DLD1 (cell line): ENCODE measurements around the gene ITPR1.

Experiments used
- in situ Hi-C: cut with HindIII; loops from 2 replicates; pipeline ENCODE4 v1.10.0; 2017; ENCODE audit warnings: low sequenced_read_pairs

Gene ITPR1

DNA sequence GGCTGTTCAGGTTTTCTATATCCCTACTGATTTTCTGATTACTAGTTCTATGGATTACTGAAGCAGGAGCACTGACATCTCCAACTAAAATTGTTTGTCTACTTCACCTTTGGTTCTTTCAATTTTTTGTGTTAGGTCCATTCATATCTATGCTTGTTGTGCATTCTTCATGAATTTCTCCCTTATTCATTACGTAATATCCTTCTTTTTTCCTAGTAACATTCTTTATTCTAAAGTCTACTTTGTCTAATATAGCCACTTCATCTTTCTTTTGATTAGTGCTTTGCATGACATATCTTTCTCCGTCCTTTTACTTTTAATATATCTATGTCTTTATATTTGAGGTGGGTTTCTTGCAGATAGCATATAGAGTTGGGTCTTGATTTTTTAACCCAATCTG, 369.8 kb downstream of the ITPR1 start:
- in situ Hi-C loops, result no loop called here

DNA sequence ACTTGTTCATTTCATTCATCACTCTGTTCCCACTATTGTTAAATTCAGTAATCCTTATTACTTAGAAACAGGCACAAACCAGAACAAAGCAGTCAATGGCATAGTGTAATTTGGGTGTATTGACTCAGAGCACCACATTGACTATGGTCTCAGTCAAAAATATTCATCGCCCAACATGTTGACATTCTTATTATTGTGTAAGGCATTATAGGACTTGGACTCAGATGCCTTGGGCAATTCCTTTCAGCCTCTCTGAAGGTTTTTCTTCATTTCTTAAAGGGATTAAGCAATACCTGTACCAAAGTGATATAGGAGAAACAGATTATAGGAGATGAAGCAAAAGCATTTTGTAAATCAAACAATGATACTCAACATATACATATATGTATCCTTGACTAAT, 371.4 kb downstream of the ITPR1 start:
- in situ Hi-C loops, result no loop called here

DNA sequence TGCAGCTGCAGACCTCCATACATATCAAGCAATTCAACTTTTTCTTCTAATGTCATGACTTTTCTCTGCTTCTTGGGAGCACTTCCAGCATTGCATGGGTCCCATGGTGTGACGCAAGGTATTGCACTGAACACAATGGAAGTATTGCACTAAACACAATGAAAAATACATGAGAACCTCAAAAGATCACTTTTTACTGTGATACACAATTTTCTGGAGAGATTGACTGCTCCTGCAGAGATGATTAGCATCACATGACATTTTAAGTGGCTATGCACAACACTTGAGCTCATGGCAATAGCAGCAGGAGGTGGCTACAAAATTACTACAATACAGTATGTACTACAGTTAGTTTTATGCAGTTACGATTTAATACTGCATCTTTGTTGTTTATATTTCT, 372.6 kb downstream of the ITPR1 start:
- in situ Hi-C loops, result no loop called here

DNA sequence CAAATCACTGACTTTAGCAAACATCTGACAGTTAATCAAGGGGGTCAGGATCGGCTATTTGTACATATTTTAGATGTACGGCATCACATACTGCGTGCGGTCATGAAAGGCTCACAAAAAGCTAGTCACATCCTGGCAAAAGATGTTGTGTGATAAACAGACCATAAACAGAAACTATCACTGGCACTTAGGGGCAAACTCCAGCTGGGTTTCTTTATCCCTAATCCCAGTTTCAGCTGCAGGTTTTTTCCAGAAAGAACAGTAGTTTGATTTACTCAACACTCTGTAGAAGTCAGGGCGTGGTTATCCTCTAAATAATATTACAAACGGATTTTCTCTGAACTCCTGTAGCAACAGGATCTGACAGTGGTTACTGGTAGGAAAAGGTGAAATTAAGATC, 373.7 kb downstream of the ITPR1 start:
- in situ Hi-C loops, result no loop called here

GRCh38 chr3:4877173-4877787, 384.1 kb downstream of the ITPR1 start:
- in situ Hi-C loops, result no loop called here

GRCh38 chr3:4880850-4881249, 387.7 kb downstream of the ITPR1 start:
- in situ Hi-C loops, result no loop called here

- in situ Hi-C loops, result no loop called here
Measured at GRCh38 chr3:4882548-4882947, 389.4 kb downstream of the ITPR1 start.

DNA sequence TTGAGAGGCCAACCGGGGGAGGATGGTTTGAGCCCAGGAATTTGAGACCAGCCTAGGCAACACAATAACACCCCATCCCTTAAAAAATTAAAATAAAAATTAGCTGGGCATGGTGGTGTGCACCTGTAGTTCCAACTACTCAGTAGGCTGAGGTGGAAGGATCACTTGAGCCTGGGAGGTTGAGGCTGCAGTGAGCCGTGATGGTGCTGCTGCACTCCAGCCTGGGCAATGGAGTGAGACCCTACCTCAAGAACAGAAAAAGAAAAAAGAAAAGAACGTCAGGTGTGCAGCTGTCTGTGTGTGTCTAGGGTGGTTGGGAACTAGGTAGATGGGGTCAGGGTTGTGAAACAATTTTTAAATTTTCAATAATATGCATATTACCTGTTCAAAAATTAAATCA, 389.9 kb downstream of the ITPR1 start:
- in situ Hi-C loops, result no loop called here

DNA sequence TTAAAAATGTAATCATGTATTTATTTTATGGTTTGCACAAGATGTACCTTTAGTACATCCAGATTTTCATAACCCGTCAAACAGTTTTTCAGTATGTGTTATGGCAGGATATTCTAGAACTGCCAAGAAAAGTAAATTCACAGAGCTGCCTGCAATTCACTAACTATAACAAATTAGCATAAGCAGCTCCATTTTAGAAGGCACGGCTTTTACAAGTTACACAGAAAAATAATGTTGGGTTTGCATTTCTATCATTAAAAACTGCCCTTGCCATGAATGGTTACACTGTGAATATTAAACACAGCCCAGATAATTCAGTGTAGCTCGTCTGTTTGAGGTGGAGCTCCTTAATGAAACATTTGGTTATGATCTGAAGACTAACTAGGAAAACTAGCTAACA, 391.7 kb downstream of the ITPR1 start:
- in situ Hi-C loops, result no loop called here

DNA sequence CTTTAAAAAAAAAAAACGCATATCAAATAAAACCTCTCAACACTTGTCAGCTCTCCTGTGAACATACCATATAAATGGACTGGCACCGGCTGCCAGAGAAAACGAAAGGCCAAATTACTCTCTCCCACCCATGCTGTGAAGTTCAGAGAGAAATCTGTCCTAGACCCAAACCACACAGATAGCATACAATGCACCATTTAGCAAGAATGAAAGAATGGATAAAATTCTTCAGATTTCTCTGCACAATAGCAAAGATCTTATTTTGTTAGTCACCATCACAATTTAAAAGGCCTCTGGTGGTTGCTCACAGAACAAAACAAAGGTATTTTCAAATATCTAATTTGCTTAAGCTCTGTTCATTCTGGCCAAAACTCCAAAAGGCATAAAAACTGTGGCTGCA, 392.2 kb downstream of the ITPR1 start:
- in situ Hi-C loops, result no loop called here

DNA sequence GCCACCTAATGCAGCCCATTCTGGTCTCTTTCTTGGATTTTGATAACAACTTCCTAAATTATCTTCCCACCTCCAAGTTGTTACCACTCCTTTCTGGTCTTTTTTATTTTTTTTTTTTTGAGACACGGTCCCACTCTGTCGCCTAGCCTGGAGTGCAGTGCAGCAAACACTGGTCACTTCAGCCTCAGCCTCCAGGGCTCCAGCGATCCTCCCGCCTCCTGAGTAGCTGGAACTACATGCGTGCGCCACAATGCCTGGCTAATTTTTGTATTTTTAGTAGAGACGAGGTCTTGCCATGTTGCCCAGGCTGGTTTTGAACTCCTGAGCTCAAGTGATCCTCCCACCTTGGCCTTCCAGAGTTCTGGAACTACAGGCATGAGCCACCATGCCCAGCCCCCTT, 393.3 kb downstream of the ITPR1 start:
- in situ Hi-C loops, result no loop called here

GRCh38 chr3:4887177-4887576, 394.0 kb downstream of the ITPR1 start:
- in situ Hi-C loops, result no loop called here

- in situ Hi-C loops, result no loop called here
Measured at GRCh38 chr3:4888913-4889846, 396.0 kb downstream of the ITPR1 start.

- in situ Hi-C loops, result no loop called here
Measured at GRCh38 chr3:4889896-4890295, 396.7 kb downstream of the ITPR1 start.

GRCh38 chr3:4894891-4895530, 401.9 kb downstream of the ITPR1 start:
- in situ Hi-C loops, result no loop called here

DNA sequence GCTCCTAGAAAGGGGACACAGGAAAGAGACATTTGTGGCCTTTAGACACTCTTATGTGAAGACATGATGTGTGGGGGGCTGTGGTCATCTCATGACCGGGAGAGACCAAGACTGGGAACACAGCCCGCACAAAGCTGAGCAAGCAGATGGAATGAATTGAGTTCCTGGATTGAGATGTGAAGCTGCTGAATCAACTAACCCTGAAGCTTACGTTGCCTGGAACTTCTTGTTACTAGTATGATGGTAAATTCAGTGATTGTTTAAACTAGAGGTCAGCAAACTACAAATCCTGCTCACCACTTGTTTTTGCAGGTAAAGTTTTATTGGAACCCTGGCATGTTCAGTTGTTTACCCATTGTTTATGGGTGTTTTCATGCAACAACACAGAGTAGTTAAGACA, 402.7 kb downstream of the ITPR1 start:
- in situ Hi-C loops, result no loop called here
